HG03575 (cell line): ENCODE data around the gene LGALS4.
"Not testable (repeated sequence)": the region's sequence is repeated elsewhere in the genome, so short reads cannot be mapped to it uniquely, and the experiment has no call there.

ENCODE experiments used
- ATAC-seq: cut with Tn5 transposase; IDR thresholded peaks from one replicate; pipeline ENCODE4 v1.9.1; 2021; ENCODE audit not compliant: unreplicated experiment, insufficient number of reproducible peaks, low FRiP score; ENCODE audit errors: extremely low read depth

Gene LGALS4

GRCh38 chr19:38803543-38803942 is 9.2 kb downstream of the LGALS4 start:
- ATAC-seq, result no peak

DNA sequence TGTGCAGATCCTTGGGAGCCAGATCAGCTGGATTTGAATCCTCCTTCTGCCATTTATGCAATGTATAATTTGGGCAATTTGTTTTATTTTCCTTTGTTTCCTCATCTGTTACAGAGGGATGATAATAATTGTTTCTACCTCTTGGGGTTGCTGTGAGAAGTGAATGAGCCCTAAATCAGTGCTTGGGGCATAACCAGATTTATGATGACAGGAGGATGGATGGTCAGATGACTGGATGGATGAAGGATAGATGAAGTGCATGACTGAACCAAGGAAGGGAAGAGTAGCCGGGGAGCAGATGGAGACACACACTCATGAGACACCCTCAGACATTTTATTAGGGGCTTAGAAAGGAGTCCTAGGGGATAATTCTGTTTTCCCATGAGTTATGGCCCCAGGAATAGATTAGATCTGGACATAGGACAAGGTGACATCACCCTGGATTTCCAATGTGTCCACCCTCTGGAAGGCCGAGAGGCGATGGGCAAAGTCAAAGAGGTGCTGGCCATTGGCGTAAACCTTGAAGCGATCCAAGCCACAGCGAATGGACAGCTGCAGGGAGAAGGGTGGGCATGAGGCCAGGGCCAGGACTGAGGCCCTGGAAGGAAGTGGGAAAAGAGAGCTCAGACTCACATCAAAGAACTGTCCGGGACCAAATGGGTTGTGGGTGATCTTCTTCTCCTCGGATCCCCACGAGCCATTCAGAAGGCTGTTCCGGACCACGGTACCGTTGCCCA is 11.2 kb downstream of the LGALS4 start:
- ATAC-seq, result no peak

DNA sequence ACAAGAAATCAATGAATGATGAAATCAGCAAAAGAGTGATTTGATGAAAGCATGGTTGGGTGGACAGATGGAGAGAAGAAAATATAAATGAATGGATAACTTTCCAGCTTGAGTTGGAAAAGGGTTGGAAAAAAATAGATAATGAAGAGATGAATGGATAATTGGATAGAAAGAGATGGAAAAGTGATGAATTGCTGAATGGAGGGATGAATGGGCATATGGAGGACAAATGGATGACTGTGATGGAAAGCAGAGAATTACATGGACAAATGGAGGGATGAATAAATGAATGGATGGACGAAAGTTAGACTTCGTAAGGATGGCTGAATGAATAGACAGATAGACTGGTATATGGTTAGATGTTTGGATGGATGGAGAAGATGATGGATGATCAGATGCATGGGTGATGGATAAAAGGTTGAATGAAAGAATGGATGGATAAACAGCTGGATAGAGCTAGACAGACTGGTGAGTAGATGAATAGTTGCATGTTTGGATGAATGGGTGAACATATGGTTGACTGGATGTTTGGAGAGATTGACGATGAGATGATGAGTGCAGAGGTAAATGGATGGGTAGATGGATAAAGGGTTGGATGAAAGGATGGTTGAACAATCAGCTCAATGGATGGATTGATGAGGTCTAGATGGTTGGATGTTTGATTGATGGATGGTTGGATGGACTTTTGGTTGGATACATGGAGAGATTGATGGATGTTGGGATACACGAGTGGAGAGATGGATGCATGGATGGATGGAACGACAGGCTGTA is 12.0 kb downstream of the LGALS4 start:
- no peak for ATAC-seq

GRCh38 chr19:38799104-38799503 is 13.6 kb downstream of the LGALS4 start:
- ATAC-seq, result no peak

DNA sequence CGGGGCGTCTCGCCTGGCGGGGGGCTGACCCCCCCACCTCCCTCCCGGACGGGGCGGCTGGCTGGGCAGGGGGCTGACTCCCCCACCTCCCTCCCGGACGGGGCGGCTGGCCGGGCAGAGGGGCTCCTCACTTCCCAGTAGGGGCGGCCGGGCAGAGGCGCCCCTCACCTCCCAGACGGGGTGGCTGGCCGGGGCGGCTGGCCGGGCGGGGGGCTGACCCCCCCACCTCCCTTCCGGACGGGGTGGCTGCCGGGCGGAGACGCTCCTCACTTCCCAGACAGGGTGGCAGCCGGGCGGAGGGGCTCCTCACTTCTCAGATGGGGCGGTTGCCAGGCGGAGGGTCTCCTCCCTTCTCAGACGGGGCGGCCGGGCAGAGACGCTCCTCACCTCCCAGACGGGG is 15.0 kb downstream of the LGALS4 start:
- ATAC-seq, result not testable (repeated sequence)

DNA sequence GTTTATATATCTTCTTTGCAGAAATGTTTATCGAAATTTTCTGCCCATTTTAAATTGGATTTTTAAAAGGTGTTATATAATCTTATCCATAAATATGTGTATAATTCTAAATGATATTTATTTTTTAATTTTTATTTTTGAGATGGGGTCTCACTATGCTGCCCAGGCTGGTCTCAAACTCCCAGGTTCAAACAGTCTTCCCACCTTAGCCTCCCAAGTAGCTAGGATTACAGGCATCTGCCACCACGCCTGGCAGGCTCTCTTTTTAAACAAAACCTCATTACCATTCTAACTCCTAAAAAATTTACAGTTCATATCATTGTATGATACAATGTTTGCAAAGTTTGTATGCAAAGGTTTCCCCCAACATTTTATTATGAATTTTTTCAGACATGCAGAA is 16.6 kb downstream of the LGALS4 start:
- no peak for ATAC-seq

GRCh38 chr19:38795549-38795948 is 17.2 kb downstream of the LGALS4 start:
- no peak for ATAC-seq

- ATAC-seq, result no peak
These were observed 19.1 kb downstream of the LGALS4 start for GRCh38 chr19:38793671-38794070.

DNA sequence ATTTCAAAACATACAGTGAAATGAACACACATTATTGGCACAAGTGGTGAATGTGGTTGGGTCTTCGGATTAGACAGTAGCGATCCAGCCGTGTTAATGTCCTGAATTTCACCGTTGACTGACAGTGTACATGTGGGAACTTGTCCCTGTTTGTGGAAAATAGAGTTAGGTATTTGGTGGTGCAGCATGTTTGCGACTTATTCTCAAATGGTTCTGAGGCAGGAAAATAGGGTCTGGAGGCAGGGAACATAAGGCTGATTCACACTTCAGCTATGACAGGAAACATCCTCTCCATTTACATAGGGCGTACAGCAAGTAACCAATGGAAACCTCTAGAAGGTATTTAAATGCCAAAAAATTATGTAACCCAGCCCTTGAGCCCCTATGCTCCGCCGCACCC is 19.6 kb downstream of the LGALS4 start:
- ATAC-seq, result no peak

GRCh38 chr19:38792250-38793111 is 20.3 kb downstream of the LGALS4 start:
- ATAC-seq, result no peak

DNA sequence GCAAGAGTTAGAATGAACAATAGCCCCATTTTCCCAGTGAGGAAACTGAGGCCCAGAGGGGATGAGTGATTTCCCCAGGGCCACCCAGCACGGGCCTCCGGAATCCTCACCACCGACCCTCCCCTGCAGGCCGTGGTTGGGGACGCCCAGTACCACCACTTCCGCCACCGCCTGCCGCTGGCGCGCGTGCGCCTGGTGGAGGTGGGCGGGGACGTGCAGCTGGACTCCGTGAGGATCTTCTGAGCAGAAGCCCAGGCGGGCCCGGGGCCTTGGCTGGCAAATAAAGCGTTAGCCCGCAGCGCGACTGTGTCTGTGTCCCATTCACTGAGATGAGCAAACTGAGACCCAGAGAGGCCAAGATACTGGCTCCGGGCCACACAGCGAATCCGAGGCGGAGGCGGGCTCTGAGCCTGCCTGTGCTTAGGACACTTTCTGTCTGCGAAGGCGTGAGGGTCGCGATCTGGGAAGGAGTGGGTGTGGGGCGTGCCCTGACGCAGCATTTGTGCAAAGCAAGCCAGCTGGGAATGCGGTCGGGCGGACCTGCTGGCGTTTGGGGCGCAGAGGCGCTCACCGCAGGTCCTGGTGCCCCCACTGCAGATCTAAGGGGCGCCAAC is 21.2 kb downstream of the LGALS4 start:
- not testable (repeated sequence) for ATAC-seq

- ATAC-seq, result not testable (repeated sequence)
These were observed 22.0 kb downstream of the LGALS4 start for GRCh38 chr19:38790507-38791403.

- ATAC-seq, result no peak
These were observed 24.1 kb downstream of the LGALS4 start, which contains the start of gene LGALS7B for GRCh38 chr19:38788478-38789243. Gene LGALS7B, plus strand, starts transcription at chr19:38789200. Its CDS starts 27 bp downstream, at chr19:38789227.

- no peak for ATAC-seq
These were observed 26.0 kb downstream of the LGALS4 start for GRCh38 chr19:38786572-38787265.

DNA sequence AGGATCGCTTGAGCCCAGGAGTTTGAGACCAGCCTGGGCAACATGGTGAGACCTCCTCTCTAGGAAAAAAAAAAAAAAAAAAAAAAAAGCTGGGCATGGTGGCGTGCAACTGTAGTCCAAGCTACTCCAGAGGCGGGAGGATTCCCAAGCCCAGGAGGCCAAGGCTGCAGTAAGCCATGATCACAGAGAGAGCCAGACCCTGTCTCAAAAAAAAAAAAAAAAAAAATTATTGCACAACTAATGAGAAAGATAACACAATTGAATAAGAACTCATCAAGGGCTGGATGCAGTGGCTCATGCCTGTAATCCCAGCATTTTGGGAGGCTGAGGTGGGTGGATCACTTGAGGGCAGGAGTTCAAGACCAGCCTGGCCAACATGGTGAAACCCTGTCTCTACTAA is 26.7 kb downstream of the LGALS4 start:
- not testable (repeated sequence) for ATAC-seq

DNA sequence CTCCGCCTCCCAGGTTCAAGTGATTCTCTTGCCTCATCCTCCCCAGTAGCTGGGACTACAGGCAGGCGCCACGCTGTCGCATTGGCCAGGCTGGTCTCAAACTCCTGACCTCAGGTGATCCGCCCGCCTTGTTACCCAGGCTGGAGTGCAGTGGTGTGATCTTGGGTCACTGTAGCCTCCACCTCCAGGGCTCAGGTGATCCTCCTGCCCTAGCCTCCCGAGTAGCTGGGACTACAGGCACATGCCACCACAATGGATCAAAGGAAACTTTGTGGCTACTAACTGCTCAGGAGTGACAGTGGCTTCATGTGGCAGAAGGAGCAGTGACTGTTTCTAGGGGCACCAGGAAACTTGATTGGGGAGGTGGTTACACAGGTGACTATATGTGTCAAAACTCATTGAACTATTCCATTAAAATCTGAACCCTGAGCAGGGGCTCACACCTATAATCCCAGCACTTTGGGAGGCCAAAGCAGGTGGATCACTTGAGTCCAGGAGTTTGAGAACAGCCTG is 27.5 kb downstream of the LGALS4 start:
- no peak for ATAC-seq

GRCh38 chr19:38784224-38784623 is 28.5 kb downstream of the LGALS4 start:
- no peak for ATAC-seq
